ENCODE results near the gene KRTAP2-2. TPM values are rescaled to one million over a fixed set of nuclear protein-coding genes. Genes with fewer than 3 reads are reported as not detected.
"Not testable (repeated sequence)": the region's sequence is repeated elsewhere in the genome, so short reads cannot be mapped to it uniquely, and the experiment has no call there.

KRTAP2-2 gene
- total and polyA plus RNA-seq, 2 donors from 2014 or later: not detected

DNA sequence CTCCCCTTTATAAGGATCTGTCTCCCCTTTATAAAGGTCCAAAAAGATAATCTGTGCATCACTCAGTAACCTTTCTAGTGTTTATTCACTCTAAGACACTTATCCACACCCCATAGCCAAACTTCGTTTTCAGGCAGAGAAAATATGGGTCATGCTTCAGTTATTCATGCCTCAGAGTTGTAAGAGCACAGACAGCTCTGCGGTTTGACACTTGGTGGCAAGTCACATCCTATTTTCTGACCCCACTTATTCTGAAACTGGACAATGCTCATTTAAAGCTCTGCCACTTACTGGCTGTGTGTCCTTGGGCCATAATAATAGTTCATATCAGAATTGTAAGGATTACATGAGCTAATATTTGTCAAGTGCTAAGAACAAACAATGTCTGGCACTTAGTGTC is 5.9 kb downstream of the KRTAP2-2 start:
- intact Hi-C loops (cut with DNase I): no loop called here
- Histone ChIP-seq H3K9me3 (ENCODE audit: control insufficient read depth in 2 of 3, insufficient read depth in 1 of 3, low read length in 3 of 3) (no peaks in the 10 kb centered on the region), H3K9ac (ENCODE audit: low read length in 3 of 3) (no peak overlapping the region), H3K36me3 (ENCODE audit: control insufficient read depth in 2 of 3, insufficient read depth in 3 of 3, low read length in 3 of 3) (no peaks in the 10 kb centered on the region), H3K4me1 (ENCODE audit: control insufficient read depth in 2 of 3, insufficient read depth in 2 of 3, low read depth in 1 of 3, low read length in 3 of 3) (no peaks in the 10 kb centered on the region), H3K27ac (ENCODE audit: low read depth in 2 of 2, low read length in 2 of 2) (no peak overlapping the region), H3K4me3 (ENCODE audit: low read length in 3 of 3) (no peak overlapping the region), H3K27me3 (ENCODE audit: control insufficient read depth, insufficient read depth, low read length) (no peaks in the 10 kb centered on the region)
- TF ChIP-seq, protein P1, sequence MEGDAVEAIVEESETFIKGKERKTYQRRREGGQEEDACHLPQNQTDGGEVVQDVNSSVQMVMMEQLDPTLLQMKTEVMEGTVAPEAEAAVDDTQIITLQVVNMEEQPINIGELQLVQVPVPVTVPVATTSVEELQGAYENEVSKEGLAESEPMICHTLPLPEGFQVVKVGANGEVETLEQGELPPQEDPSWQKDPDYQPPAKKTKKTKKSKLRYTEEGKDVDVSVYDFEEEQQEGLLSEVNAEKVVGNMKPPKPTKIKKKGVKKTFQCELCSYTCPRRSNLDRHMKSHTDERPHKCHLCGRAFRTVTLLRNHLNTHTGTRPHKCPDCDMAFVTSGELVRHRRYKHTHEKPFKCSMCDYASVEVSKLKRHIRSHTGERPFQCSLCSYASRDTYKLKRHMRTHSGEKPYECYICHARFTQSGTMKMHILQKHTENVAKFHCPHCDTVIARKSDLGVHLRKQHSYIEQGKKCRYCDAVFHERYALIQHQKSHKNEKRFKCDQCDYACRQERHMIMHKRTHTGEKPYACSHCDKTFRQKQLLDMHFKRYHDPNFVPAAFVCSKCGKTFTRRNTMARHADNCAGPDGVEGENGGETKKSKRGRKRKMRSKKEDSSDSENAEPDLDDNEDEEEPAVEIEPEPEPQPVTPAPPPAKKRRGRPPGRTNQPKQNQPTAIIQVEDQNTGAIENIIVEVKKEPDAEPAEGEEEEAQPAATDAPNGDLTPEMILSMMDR (IDR thresholded peaks at IDR 0.05; ENCODE audit: borderline replicate concordance, extremely low read depth, insufficient read depth): no peak
- DNase-seq (no peak), FAIRE-seq (no peak)

GRCh38 chr17:41048441-41048840 is 6.6 kb downstream of the KRTAP2-2 start:
- intact Hi-C loops (cut with DNase I): no loop called here
- Histone ChIP-seq H3K27me3 (ENCODE audit: control insufficient read depth, insufficient read depth, low read length) (no peaks in the 10 kb centered on the region), H3K27ac (ENCODE audit: low read depth in 2 of 2, low read length in 2 of 2) (no peak overlapping the region), H3K4me1 (ENCODE audit: control insufficient read depth in 2 of 3, insufficient read depth in 2 of 3, low read depth in 1 of 3, low read length in 3 of 3) (no peaks in the 10 kb centered on the region), H3K9ac (ENCODE audit: low read length in 3 of 3) (no peak overlapping the region), H3K9me3 (ENCODE audit: control insufficient read depth in 2 of 3, insufficient read depth in 1 of 3, low read length in 3 of 3) (no peaks in the 10 kb centered on the region), H3K4me3 (ENCODE audit: low read length in 3 of 3) (no peak overlapping the region), H3K36me3 (ENCODE audit: control insufficient read depth in 2 of 3, insufficient read depth in 3 of 3, low read length in 3 of 3) (no peaks in the 10 kb centered on the region)
- FAIRE-seq (no peak), DNase-seq (no peak)
- TF ChIP-seq, protein P1 (IDR thresholded peaks at IDR 0.05; ENCODE audit: borderline replicate concordance, extremely low read depth, insufficient read depth): no peak

DNA sequence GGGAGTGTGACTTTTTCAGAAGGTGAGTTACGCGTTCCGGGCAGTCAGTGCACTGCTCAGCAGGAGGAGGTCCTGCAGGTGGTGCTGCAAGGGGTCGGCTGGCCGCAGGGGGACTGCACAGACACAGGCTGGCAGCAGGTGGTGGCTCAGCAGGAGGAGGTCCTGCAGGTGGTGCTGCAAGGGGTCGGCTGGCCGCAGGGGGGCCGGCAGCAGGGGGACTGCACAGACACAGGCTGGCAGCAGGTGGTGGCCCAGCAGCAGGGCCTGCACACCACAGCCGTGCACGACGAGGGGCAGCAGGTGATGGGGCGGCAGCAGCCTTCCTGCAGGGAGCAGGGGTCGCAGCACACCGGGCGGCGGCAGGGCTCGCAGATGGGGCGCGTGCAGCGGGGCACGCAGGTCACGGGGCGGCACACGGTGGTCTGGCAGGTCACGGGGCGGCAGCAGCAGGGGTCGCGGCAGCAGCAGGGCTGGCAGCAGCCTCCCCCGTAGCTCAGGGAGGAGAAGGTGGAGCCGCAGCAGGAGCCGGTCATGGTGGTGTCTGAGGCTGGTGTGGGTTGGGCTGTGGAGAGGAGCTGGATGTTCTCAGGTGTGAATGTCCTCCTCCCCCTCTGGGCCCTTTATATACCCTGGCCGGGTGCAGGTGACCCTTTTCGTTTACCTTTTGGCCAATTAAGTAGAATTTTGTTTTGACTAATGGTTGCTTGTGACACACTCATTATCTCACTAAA is 8.1 kb downstream of the KRTAP2-2 start, which contains the start of gene KRTAP2-1:
Gene KRTAP2-1 (minus strand): TSS at position 582 of the 731 bp plus-strand sequence. CDS start 49 bp downstream, at position 533.
- H3K27me3 ChIP-seq (ENCODE audit: control insufficient read depth, insufficient read depth, low read length); FAIRE-seq; DNase-seq; H3K9ac ChIP-seq (ENCODE audit: low read length in 3 of 3); intact Hi-C loops (cut with DNase I); H3K27ac ChIP-seq (ENCODE audit: low read depth in 2 of 2, low read length in 2 of 2); H3K36me3 ChIP-seq (ENCODE audit: control insufficient read depth in 2 of 3, insufficient read depth in 3 of 3, low read length in 3 of 3); H3K4me1 ChIP-seq (ENCODE audit: control insufficient read depth in 2 of 3, insufficient read depth in 2 of 3, low read depth in 1 of 3, low read length in 3 of 3); H3K9me3 ChIP-seq (ENCODE audit: control insufficient read depth in 2 of 3, insufficient read depth in 1 of 3, low read length in 3 of 3); H3K4me3 ChIP-seq (ENCODE audit: low read length in 3 of 3): not testable (repeated sequence)

GRCh38 chr17:41042953-41043352 is 12.1 kb downstream of the KRTAP2-2 start:
- Histone ChIP-seq H3K4me1 (ENCODE audit: control insufficient read depth in 2 of 3, insufficient read depth in 2 of 3, low read depth in 1 of 3, low read length in 3 of 3) (no peaks in the 10 kb centered on the region), H3K4me3 (ENCODE audit: low read length in 3 of 3) (no peak overlapping the region), H3K36me3 (ENCODE audit: control insufficient read depth in 2 of 3, insufficient read depth in 3 of 3, low read length in 3 of 3) (no peaks in the 10 kb centered on the region), H3K9ac (ENCODE audit: low read length in 3 of 3) (no peak overlapping the region), H3K9me3 (ENCODE audit: control insufficient read depth in 2 of 3, insufficient read depth in 1 of 3, low read length in 3 of 3) (peaks cover 0 to 4% (median 0%) of the 10 kb centered on the region in 3 donors), H3K27me3 (ENCODE audit: control insufficient read depth, insufficient read depth, low read length) (no peaks in the 10 kb centered on the region), H3K27ac (ENCODE audit: low read depth in 2 of 2, low read length in 2 of 2) (no peak overlapping the region)
- DNase-seq (no peak), FAIRE-seq (no peak)
- intact Hi-C loops (cut with DNase I): no loop called here
- TF ChIP-seq, protein P1 (IDR thresholded peaks at IDR 0.05; ENCODE audit: borderline replicate concordance, extremely low read depth, insufficient read depth): no peak

- H3K9ac ChIP-seq (ENCODE audit: low read length in 3 of 3); H3K27ac ChIP-seq (ENCODE audit: low read depth in 2 of 2, low read length in 2 of 2); H3K9me3 ChIP-seq (ENCODE audit: control insufficient read depth in 2 of 3, insufficient read depth in 1 of 3, low read length in 3 of 3); FAIRE-seq; H3K36me3 ChIP-seq (ENCODE audit: control insufficient read depth in 2 of 3, insufficient read depth in 3 of 3, low read length in 3 of 3); H3K27me3 ChIP-seq (ENCODE audit: control insufficient read depth, insufficient read depth, low read length); H3K4me3 ChIP-seq (ENCODE audit: low read length in 3 of 3); intact Hi-C loops (cut with DNase I); H3K4me1 ChIP-seq (ENCODE audit: control insufficient read depth in 2 of 3, insufficient read depth in 2 of 3, low read depth in 1 of 3, low read length in 3 of 3); DNase-seq: not testable (repeated sequence)
Measured at GRCh38 chr17:41040783-41041571, 14.1 kb downstream of the KRTAP2-2 start, which contains the start of gene KRTAP1-1. TSS of gene KRTAP1-1 (minus strand) at chr17:41041450. CDS start at chr17:41041397, 53 bp downstream.
